ENCODE results near the gene SLC5A2.
"Not testable (repeated sequence)": the region's sequence is repeated elsewhere in the genome, so short reads cannot be mapped to it uniquely, and the experiment has no call there.

SLC5A2 gene

GRCh38 chr16:31477220-31478216 lies 5.4 kb upstream of the SLC5A2 start:
- DNase-seq: no peak

DNA sequence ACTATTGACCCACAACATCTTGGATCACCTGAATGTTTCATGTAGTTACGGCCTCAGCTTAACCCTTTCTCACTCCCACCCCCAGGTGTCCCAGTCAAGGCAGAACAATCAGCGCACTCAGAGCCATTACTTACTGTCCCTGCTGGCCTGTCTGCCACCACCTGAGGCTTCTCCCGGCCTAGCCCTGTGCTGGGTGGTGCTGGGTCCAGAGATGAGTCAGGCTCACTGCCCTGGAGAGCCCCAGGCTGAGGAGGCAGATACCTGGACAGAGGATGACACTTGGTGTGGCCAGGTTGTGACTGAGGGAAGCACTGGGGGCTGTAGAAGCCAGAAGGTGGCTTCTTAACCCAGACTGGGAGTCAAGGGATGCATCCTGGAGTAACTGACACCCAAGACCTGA lies 4.0 kb upstream of the SLC5A2 start:
- DNase-seq: no peak

DNA sequence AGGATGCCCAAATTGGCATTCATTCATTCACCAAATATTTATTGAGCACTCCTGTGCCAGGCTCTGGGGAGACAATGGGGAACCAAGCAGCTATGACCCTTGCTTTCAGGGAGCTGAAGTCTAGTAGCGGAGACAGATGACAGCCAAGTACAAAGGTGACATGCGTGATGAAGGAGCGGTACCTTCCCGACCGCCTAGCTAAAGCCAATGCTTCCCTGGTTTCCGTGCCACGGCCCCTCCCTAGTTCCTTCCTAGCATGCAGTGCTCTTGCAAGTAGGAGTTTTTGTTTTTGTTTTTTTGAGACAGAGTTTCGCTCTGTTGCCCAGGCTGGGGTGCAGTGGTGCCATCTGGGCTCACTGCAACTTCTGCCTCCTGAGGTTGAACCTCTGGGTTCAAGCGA lies 3.2 kb upstream of the SLC5A2 start:
- no peak for DNase-seq

DNA sequence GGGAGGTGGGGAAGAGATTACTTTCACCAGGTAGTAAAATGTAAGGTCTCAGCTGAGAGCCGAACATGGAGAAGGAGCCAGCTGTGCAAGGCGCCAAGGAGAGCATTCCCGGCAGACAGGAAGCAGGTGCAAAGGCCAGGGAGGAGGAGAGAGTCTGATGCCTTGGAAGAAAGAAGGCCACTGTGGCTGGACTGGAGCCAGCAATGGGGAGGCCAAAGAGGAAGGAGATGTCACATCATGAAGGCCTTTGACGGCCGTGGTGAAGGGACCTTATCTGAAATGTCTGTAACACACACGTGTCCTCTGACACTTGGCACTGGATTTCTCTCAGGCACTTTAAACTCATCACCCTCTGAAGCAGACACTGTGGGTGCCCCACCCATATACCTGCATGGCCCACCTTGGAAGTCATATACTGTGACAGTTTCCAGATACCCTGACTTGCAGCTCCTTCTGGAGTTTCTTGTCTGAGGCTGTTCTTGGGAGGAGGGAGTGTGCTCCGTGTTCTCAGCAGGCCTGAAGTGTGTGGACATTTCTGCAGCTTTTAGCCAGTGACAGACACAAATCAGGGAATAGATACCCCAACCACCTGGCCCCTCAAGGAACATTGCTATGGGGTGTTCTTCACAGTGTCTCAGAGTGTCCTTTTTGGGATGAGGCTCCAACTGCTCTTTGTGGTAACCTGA lies 1.9 kb upstream of the SLC5A2 start:
- DNase-seq: no peak

DNA sequence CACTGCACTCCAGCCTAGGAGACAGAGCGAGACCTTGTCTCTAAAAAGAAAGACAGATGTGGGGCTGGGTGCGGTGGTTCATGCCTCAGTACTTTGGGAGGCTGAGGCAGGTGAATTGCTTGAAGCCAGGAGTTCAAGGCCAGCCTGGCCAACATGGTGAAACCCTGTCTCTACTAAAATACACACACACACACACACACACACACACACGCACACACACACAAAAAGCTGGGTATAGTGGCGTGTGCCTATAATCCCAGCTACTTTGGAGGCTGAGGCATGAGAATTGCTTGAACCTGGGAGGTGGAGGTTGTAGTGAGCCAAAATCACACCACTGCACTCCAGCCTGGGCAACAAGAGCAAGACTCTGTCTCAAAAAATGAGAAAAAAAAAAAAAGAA lies 1.1 kb downstream of the SLC5A2 start:
- DNase-seq: not testable (repeated sequence)

- no peak for DNase-seq
These were observed 1.7 kb downstream of the SLC5A2 start for GRCh38 chr16:31484491-31485171.

DNA sequence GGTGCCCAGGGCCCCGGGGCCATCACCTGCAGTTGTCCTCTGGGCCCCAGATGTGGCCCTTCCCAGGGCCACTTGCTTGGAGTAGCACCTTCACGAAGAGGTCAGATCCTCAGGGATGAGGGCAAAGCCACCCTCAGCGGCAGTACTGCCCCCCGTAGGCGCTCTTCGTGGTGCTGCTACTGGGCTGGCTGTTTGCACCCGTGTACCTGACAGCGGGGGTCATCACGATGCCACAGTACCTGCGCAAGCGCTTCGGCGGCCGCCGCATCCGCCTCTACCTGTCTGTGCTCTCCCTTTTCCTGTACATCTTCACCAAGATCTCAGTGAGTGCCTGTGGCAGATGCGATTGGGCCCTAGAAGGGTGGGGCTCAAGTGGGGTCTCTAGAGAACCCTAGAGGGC lies 2.6 kb downstream of the SLC5A2 start:
- DNase-seq: no peak

- DNase-seq: no peak
These were observed 3.1 kb downstream of the SLC5A2 start for GRCh38 chr16:31486045-31486444.

DNA sequence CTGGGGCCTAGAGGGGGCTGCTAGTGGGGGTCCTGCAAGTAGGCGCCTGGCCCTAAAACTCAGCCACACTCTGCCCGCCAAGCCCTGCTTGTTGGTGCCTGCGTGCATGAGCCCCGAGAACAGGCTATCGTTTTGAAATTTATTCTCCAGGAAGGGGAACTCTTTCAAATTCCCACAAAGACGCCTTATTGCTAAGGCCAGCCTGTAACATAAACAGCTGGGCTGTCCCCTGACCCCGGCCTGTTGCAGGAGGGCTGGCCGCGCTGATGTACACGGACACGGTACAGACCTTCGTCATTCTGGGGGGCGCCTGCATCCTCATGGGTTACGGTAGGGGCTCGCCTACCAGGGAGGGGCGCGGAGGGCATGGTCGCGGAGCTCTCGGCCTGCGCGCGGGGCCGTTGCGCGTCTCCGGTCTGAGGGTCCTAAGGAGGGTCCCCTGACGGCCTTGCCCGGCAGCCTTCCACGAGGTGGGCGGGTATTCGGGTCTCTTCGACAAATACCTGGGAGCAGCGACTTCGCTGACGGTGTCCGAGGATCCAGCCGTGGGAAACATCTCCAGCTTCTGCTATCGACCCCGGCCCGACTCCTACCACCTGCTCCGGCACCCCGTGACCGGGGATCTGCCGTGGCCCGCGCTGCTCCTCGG lies 4.3 kb downstream of the SLC5A2 start:
- no peak for DNase-seq

DNA sequence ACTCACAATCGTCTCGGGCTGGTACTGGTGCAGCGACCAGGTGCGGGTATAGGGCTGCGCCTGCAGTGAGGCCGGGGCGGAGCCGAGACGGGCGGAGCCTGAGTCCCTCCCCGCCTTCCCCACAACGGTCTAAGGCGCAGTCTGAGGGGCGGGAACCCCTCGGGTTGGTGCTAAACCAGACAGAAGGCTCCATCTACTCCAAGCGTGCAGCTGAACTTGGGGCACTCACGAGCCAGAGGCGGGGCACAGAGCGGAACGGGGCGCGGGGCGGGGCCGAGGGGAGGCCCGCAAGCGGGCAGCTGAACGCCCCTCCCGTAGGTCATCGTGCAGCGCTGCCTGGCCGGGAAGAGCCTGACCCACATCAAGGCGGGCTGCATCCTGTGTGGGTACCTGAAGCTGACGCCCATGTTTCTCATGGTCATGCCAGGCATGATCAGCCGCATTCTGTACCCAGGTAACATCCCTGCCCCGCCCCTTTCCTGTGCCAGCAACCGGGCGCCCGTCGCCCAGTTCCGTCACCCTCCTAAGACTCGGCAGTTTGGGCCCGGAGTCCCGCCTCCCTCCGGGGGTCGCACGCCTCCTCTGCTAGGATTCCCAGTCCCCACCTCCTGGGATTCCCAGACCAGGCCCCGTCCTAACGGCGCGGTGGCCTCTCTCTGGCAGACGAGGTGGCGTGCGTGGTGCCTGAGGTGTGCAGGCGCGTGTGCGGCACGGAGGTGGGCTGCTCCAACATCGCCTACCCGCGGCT lies 5.0 kb downstream of the SLC5A2 start:
- DNase-seq: peak; percentile 85

DNA sequence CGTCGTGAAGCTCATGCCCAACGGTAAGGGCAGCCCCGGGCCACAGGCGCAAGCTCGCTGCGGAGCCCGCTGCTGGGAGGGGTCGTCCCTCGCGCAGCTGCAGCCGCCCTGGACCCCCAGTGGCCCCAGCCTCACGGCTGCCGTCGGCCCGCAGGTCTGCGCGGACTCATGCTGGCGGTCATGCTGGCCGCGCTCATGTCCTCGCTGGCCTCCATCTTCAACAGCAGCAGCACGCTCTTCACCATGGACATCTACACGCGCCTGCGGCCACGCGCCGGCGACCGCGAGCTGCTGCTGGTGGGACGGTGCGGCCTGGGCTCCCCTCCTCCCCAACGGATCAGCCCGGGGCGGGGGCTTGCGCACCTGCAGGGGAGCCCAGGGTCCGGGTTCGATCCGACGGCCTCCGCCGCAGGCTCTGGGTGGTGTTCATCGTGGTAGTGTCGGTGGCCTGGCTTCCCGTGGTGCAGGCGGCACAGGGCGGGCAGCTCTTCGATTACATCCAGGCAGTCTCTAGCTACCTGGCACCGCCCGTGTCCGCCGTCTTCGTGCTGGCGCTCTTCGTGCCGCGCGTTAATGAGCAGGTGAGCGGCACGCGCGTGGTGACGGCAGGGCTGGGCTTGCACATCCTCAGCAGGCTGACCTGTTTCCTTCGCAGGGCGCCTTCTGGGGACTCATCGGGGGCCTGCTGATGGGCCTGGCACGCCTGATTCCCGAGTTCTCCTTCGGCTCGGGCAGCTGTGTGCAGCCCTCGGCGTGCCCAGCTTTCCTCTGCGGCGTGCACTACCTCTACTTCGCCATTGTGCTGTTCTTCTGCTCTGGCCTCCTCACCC lies 5.8 kb downstream of the SLC5A2 start:
- peak; percentile 49 for DNase-seq

DNA sequence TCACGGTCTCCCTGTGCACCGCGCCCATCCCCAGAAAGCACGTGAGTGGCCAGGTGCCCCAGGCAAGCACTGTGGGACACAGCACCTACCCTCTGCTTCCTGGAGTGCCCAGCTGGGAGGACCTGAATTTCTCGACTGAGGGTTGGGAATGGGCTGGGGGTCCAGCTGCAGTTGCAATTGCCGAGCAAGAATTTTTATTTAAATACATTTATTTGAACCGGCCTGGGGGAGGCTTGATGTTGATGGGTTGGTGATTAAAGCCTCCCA lies 6.3 kb downstream of the SLC5A2 start:
- no peak for DNase-seq

- DNase-seq: no peak
These were observed 7.0 kb downstream of the SLC5A2 start for GRCh38 chr16:31489616-31490584.

- no peak for DNase-seq
These were observed 9.0 kb downstream of the SLC5A2 start for GRCh38 chr16:31491778-31492418.

DNA sequence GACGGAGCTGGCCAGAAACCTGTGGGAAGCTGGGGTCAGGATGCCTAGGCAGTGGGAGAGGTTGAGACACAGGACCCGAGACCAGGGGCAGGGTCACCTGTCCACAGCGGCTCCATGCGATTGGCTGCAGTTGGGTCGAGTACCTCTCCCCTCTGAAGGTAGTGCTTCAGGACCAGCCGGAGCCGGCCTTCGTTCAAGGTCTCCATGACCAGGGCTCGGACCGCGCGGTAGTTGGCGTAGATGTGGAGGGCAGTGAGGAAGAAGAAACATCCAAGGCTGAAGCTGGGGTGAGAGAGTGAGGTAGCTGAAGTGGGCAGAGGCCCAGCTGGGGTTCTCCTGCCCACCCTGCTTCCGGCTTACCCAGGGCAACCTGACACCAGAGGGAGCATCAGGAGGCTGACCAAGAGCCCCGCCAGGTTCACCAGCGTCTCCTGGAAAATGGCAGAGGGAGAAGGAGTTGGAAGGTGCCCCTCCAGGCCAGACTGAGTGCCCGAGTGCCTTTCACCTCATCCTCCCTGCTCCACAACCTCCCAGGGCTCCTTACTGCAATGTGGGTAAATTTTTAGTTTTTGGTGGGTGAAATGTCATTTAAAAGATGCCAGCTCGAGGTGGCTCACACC lies 10.7 kb downstream of the SLC5A2 start:
- DNase-seq: no peak

DNA sequence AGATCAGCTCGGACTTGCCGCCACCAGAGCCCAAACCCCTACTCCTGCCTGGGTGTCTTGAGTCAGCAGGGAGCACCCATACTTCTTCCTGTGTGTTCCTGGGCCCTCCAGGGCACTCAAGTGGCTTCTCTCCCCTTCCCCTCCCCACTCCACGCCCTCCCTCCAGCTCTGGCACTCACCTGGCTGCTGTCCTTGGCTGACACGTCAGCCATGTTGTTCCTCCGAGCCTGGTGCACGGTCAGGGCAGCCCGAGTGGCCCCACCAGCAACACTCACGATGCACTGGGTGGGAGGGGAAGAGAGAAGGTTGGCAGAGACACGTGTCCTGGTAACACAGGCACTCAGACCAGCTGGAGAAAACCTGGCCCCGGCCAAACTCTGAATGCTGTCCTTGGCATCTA lies 13.7 kb downstream of the SLC5A2 start:
- DNase-seq: no peak

GRCh38 chr16:31498493-31498892 lies 15.6 kb downstream of the SLC5A2 start:
- DNase-seq: no peak

- DNase-seq: no peak
These were observed 17.0 kb downstream of the SLC5A2 start for GRCh38 chr16:31499928-31500327.

DNA sequence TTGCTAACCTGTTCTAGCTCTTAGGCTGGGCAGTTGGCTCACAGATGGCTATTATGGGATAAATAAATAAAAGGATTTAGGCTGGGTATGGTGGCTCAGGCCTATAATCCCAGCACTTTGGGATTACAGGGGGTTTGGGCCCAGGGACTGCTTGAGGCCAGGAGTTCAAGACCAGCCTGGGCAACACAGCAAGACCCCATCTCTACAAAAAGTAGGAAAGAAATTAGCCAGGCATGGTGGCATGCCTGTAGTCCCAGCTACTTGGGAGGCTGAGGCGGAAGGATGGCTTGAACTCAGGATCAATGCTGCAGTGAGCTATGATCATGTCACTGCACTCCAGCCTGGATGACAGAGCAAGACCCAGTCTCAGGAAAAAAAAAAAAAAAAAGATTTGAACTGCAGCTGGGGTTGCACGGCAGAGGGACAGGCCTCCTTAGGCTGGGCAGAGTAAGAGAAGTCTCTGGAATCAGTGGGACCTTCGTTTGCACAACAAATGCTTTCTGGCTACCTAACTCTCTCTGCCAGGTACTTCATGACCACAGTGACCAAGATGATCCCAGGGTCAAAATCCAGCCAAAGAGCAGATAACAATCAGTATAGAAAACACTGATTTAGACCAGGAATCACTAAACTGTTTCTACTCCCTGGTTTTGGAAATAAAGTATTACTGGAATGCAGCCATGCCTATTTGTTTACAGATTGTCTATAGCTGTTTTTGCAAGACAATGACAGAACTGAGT lies 18.5 kb downstream of the SLC5A2 start:
- DNase-seq: no peak
